PFSK-1 (cell line): ENCODE measurements around the gene THBS3.

Source experiments
- FOXP2 ChIP-seq: optimal IDR thresholded peaks from 2 replicates; pipeline ENCODE3; 2011; ENCODE audit warnings: borderline replicate concordance, control low read depth, inconsistent platforms; ENCODE audit not compliant: insufficient read depth; ENCODE audit errors: extremely low read length, extremely low read depth
- POLR2AphosphoS5 ChIP-seq: IDR thresholded peaks from 2 replicates; pipeline ENCODE4 v1.6.1; 2012; ENCODE audit warnings: low read depth, mild to moderate bottlenecking, control low read depth, low read length, moderate library complexity
- SIN3A ChIP-seq: IDR thresholded peaks from 2 replicates; pipeline ENCODE4 v1.6.1; 2012; ENCODE audit warnings: mild to moderate bottlenecking, low read length, moderate library complexity, borderline replicate concordance; ENCODE audit not compliant: insufficient read depth
- TAF1 ChIP-seq: IDR thresholded peaks from 2 replicates; pipeline ENCODE4 v1.6.1; 2012; ENCODE audit warnings: low read length, control low read depth, borderline replicate concordance; ENCODE audit not compliant: insufficient read depth
- TF ChIP-seq, protein P1 (sequence below), 2 experiments: IDR thresholded peaks; 2 replicates each; pipeline versions ENCODE4 v1.6.1 to v1.8.0; 2011 to 2012; ENCODE audit warnings: low read depth in 2 of 2, low read length in 2 of 2, control low read depth in 1 of 2, inconsistent platforms in 1 of 2, mild to moderate bottlenecking in 1 of 2, moderate library complexity in 1 of 2; ENCODE audit not compliant: insufficient read depth in 1 of 2

Gene THBS3

DNA sequence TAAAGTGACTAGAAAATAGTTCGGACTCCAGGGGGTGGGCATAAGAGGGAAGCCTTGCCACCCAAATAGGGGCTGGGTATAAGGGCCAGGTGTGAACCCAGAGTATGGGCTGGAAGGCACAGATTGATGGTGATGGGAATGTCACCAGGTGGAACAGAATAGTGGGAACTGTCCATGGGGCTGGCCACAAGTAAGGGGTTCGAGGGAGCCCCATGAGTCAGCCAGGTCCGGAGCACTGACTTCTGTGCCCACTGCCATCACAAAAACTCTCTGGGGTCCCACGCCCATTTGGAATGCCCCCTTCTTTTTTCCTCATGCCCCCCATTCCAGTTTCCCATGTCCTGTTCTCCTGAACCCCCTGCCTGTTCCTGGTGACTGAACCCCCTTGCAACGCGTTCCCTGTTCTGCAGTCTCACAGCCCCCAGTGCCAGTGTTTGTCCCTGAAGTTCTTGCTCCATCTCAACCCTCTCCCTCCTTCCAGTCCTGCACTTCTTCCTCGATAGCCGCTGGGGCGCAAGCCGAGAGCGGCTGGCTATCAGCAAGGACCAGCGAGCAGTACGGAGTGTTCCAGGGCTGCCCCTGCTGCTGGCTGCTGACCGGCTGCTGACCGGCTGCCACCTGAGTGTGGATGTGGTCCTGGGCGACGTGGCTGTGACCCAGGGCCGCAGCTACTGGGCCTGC lies 26.2 kb downstream of the THBS3 start:
- TF ChIP-seq FOXP2 = no peak
- TF ChIP-seq POLR2AphosphoS5 = no peak
- TF ChIP-seq, protein P1, sequence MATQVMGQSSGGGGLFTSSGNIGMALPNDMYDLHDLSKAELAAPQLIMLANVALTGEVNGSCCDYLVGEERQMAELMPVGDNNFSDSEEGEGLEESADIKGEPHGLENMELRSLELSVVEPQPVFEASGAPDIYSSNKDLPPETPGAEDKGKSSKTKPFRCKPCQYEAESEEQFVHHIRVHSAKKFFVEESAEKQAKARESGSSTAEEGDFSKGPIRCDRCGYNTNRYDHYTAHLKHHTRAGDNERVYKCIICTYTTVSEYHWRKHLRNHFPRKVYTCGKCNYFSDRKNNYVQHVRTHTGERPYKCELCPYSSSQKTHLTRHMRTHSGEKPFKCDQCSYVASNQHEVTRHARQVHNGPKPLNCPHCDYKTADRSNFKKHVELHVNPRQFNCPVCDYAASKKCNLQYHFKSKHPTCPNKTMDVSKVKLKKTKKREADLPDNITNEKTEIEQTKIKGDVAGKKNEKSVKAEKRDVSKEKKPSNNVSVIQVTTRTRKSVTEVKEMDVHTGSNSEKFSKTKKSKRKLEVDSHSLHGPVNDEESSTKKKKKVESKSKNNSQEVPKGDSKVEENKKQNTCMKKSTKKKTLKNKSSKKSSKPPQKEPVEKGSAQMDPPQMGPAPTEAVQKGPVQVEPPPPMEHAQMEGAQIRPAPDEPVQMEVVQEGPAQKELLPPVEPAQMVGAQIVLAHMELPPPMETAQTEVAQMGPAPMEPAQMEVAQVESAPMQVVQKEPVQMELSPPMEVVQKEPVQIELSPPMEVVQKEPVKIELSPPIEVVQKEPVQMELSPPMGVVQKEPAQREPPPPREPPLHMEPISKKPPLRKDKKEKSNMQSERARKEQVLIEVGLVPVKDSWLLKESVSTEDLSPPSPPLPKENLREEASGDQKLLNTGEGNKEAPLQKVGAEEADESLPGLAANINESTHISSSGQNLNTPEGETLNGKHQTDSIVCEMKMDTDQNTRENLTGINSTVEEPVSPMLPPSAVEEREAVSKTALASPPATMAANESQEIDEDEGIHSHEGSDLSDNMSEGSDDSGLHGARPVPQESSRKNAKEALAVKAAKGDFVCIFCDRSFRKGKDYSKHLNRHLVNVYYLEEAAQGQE (IDR thresholded peaks at IDR 0.05; ENCODE audit: insufficient read depth in 1 of 2, low read depth in 2 of 2, low read length in 2 of 2) = no peak
- TF ChIP-seq TAF1 = no peak
- no peak for TF ChIP-seq SIN3A

DNA sequence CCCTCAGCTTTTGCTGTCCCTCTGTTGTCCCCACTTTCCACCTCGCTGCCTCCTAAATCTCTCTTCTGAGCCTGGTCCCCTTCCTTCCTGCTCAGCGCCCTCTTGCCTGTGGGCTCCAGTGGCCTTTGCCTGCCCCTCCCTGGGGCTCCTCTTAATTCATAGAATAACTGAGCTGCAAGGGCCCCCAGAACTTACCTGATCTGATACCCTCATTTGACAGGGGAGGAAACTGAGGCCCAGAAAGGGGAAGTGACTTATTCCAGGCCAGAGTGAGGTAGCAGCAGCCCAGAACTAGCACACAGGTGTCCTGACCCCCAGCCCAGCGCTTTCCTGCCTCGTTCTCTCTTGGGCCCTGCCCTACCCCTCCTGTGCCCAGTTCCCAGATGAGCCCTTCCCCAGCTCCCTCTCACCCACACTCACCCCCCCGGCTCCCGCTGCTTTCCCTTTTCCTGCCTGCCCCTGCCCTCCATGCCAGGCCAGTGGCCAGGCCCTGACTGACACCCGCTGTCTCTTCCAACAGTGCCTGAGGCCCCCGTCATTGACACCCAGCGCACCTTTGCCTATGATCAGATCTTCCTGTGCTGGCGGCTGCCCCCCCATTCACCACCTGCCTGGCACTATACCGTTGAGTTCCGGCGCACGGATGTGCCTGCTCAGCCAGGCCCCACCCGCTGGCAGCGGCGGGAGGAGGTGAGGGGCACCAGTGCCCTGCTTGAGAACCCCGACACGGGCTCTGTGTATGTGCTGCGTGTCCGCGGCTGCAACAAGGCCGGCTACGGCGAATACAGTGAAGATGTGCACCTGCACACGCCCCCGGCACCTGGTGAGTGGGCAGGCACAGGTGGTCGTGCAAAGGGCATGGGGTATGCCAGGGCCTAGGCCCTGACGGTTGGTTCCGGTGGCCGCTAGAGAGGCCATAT lies 28.3 kb downstream of the THBS3 start:
- TF ChIP-seq SIN3A = no peak
- no peak for TF ChIP-seq POLR2AphosphoS5
- no peak for TF ChIP-seq FOXP2
- TF ChIP-seq, protein P1 (IDR thresholded peaks at IDR 0.05; ENCODE audit: insufficient read depth in 1 of 2, low read depth in 2 of 2, low read length in 2 of 2) = no peak
- TF ChIP-seq TAF1 = no peak

DNA sequence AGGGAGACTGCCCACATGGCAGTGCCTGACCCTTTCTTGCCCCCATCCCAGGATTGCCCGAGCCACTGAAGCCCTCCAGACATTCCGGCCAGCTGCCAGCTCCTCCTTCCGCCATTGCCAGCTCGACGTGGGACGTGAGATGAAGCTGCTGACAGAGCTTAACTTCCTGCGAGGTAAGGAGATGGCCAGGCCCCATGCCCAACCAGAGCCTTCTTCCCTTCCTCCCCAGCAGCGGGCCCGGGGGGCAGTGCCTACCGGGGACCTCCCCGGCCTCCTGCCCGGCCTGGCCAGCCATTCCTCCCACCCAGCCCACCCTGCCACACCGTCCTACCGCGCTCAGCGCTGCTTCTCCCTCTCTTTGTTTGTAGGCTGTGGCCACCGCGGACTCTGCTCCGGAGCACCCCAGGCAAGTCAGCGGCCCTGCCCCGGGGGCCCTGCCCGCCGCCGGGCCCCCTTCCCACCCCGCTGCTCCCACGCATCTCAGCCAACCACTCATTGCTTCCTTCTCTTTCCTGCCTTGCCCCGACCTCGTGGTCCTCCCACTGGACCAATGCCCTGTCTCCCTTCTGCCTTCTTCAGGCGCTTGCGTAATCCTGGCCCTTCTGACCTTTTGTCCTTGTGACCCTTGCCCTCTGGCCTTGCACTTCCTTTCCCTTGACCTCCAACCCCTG lies 29.1 kb downstream of the THBS3 start:
- TF ChIP-seq TAF1 = no peak
- TF ChIP-seq FOXP2 = no peak
- no peak for TF ChIP-seq SIN3A
- no peak for TF ChIP-seq POLR2AphosphoS5
- TF ChIP-seq, protein P1 (IDR thresholded peaks at IDR 0.05; ENCODE audit: insufficient read depth in 1 of 2, low read depth in 2 of 2, low read length in 2 of 2) = no peak

DNA sequence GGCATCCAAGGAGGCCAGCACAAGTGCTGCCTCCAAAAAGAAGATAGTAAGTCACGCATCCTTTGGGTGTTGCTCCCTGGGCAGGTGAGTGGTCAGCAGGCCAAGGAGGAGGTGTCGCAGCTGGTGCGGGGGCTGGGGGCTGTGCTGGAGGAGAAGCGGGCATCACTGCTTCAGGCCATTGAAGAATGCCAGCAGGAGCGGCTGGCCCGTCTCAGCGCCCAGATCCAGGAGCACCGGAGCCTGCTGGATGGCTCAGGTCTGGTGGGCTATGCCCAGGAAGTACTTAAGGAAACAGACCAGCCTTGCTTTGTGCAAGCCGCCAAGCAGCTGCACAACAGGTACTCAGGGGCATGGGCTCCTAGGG lies 29.8 kb downstream of the THBS3 start:
- TF ChIP-seq TAF1 (no peak), POLR2AphosphoS5 (no peak)
- TF ChIP-seq, protein P1 (IDR thresholded peaks at IDR 0.05; ENCODE audit: insufficient read depth in 1 of 2, low read depth in 2 of 2, low read length in 2 of 2) = no peak
